ENCODE data around the gene SRSF1.
"Not testable (repeated sequence)": the region's sequence is repeated elsewhere in the genome, so short reads cannot be mapped to it uniquely, and the experiment has no call there.

Gene SRSF1

GRCh38 chr17:57963149-57963511, 43.9 kb downstream of the SRSF1 start:
- no peak for DNase-seq

GRCh38 chr17:57962279-57963148, 44.5 kb downstream of the SRSF1 start:
- DNase-seq: no peak

GRCh38 chr17:57959929-57960328, 47.1 kb downstream of the SRSF1 start:
- no peak for DNase-seq

- not testable (repeated sequence) for DNase-seq
Observed at GRCh38 chr17:57958391-57958790, 48.7 kb downstream of the SRSF1 start.

- no peak for DNase-seq
Observed at GRCh38 chr17:57957886-57958285, 49.2 kb downstream of the SRSF1 start.

- DNase-seq: no peak
Observed at GRCh38 chr17:57957120-57957850, 49.8 kb downstream of the SRSF1 start.

GRCh38 chr17:57956291-57957119, 50.5 kb downstream of the SRSF1 start:
- DNase-seq: peak in 5 of 6 experiments; percentile 5 to 23 (median 20)

- DNase-seq: peak; percentile 10 to 45 (median 37)
Observed at GRCh38 chr17:57955183-57955931, 51.7 kb downstream of the SRSF1 start, which contains the start of gene CUEDC1. Gene CUEDC1 (minus strand): TSS chr17:57955412. CDS start chr17:57885564, 69,848 bp downstream.

GRCh38 chr17:57954397-57955182, 52.5 kb downstream of the SRSF1 start:
- DNase-seq: peak in 1 of 6 experiments; percentile 23

- DNase-seq: no peak
Observed at GRCh38 chr17:57953705-57954396, 53.2 kb downstream of the SRSF1 start.
